GM18873 (cell line): ENCODE results near the gene SORBS2.

ENCODE experiments used
- ATAC-seq: cut with Tn5 transposase; IDR thresholded peaks from one replicate; pipeline ENCODE4 v1.9.1; 2021; ENCODE audit warnings: mild to moderate bottlenecking, moderate library complexity, moderate number of reproducible peaks; ENCODE audit not compliant: unreplicated experiment, low FRiP score

SORBS2 gene

DNA sequence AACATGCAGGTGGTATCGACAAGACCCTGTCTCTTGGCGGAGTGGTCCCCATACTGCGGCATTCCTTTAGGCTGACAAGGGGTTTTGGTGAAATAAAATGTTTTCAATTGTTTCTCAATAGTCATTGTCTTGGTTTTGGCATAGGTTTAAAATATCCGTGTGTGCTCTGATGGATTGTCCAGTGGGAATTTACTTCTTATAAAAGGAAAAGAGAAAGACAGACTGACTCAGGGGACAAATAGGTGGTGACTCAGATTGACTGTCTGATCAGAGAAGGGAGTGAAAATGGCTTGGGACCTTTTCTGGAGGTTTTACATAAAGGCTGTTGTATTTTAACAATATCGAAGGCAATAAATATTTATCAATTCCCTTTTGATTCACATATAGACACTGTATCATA is 129.8 kb downstream of the SORBS2 start:
- ATAC-seq, result no peak

DNA sequence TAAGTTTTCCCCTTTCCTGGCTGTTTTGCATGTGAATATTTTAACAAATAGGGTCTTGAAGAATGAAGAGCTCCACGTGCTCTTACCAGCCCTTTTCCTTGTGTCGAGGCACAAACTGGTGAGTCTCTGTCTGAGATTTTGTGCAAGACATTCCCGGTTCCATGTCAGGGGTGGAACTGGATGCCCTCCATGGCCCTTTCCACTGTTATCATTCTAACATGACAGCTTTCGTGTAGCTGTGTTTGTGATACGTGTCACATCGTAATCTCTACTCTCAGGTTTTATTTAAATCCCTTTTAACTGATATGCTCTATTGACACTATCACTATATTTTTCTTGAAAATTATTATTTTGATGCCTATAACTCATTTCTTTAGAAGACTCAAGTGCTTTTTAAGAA is 130.4 kb downstream of the SORBS2 start:
- ATAC-seq, result no peak

DNA sequence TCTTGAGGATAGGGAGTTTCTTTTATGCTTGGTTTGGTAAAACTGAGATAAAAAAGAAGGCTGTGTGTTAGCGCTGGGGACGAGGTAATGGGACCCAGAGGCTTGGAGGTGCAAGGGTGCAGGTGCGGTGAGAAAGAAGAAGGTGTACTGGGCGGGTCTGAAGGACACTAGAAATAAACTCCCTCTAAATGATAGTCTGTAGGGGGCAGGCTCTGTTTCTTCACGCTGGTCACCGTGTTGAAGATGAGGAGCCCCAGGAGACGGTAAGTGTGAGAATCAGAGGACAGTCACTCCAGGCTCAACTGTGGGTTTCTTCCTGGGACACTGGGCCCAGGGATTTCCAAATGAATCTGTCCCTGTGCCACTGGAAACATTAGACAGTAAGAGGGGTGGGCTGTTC is 131.4 kb downstream of the SORBS2 start:
- ATAC-seq, result no peak

DNA sequence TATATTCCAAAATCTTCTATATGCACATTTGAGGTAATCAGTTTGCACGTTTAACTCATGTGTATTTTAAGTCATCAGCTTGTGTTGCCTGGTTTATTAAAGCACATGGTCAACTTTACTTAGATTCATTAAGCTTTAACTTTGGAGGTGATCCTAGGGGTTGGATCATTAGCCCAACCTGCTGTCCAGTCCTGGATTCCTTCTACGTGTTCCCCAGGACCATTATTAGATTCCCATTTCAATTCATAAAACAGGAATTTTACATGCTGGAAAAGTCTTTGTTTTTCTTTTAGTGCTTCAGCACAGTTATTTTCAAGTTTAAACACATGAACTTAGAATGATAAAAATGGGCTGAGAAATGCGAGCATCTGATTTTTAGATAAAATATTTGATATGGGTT is 132.5 kb downstream of the SORBS2 start:
- ATAC-seq, result no peak

DNA sequence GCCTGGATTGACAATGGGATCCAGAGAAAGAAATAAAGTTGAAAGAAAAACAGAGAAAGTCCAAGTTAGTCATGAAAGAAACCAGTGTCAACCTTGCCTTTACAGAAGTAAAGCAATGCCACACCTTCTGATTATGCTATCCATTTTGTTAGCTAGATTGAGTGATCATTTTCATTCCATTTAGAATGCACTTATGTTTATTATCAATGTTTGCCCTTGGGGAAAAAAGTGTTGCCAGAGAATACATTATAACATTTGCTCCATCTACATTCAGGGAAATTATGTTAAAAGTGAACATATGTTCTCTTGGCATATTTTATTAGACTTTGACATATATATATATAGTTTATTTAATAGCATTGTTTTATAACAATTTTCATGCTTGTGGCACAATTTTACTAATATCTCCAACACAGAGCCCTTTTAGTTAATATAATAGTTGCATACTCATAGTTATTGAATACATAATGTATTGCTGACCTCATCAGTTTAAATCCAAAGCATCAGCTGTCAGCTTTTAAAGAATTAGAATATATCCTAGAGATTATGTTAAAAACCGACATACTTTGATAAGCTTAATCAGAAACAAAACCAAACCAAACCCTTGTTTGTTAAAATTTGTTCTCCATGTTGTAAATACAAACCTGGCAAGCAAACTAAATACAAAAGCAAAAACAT is 134.2 kb downstream of the SORBS2 start:
- no peak for ATAC-seq

DNA sequence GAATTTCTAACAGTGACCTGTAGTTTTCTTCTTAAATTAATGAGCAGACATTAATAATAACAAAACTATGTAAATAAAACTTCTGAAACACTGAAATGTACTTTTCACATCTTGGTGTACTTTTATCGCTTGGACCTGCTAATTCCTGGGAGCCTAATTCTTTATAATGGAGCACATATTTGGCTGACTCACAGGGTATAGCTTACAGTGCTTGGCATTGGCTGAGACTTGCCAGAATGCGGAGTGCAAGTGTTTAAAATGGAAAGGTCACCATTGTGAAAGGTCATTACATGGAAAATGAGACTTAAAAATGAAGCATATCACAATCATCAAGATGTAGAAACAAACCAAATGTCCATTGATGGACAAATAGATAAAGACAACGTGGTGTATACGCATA is 139.4 kb downstream of the SORBS2 start:
- ATAC-seq, result no peak

DNA sequence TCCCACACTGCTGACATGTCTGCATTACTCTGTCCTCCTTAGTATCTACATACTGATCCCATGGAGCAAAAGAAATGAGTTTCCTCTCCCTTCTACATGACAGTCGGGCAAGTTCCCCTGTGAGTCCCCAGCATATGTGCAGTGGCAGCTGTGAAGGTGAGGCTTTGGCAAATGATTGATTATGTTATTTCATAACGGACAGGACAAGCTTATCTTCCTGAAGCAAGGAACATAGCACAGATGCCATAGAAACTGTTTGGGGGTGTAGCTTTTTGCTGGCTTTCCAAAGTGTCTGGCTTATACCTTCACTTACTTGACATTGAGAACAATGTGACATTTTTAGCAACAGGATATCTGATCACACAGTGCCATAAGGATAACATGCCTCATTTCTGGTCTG is 139.8 kb downstream of the SORBS2 start:
- no peak for ATAC-seq

DNA sequence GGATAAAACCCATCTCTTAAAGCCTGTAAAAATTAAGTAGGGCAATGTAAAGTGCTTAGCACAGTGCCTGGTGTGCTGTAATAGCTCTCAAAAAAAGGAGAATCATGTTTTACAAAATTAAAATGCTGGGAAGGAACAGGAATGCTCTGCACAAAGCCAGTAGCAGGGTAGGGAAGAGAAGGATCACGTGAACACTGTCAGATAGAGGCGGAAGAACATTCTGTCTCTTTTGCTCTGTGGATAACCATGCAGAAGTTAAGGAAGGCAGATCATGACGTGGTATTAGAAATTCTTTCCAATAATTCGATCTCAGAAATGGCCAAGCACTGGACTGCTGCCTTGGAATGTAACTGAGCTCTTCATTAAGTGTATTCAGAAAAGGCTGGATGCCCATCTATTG is 140.5 kb downstream of the SORBS2 start:
- ATAC-seq, result no peak

DNA sequence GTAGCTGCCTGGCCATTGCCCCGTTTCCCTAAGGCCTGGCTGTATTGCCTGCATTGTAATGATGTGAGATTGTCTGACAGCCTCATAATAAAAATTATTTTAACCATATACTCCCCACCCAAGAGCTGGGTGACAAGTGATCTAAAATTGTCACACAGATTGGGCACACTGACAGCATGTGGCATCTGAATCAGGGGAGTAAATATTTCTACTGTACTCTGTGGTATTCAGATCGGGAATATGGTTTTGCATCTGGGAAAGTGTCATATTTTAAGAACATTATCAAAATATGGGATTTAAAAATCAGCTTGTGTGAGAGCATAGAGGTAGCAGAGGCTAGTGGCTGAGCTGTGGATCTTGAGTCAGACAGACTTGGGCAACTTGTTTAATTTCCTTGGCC is 140.9 kb downstream of the SORBS2 start:
- ATAC-seq, result no peak

DNA sequence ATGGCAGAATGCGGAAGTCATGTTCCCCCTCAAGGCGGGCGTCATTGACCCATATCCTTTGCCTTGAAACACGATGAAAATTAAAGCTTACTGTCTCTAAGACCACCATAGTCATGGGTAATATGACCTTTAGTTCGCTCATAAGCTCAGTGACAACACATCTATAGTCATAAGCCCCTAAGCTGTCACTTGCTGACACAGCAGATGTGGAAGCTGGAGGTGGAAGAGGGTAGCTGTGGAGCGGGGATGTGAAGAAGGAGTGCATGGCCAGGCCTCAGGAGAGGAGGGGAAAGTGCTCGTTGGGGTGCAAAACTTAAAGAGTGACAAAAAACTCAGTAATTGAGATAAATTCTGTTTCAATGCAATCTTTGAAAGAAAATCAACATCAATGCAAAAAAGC is 142.7 kb downstream of the SORBS2 start:
- no peak for ATAC-seq

DNA sequence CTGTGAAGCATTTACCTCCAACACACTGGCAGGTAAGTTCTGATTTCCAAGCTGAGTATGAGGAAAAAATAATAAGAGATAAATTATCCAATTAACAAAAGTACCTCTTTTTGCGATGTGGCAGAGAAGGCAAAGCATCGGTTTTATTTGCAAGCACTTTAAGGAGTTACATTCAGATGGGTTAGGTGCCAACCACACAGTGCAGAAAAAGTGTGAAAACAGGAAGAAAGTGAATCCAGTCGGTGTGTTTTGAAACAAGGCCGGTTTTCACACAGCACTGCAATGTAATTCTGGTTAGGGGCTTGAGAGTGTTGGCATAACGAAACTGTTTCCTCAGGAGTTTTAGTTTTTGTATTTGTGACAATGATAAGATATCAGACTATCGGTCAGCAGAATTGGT is 145.8 kb downstream of the SORBS2 start:
- no peak for ATAC-seq

DNA sequence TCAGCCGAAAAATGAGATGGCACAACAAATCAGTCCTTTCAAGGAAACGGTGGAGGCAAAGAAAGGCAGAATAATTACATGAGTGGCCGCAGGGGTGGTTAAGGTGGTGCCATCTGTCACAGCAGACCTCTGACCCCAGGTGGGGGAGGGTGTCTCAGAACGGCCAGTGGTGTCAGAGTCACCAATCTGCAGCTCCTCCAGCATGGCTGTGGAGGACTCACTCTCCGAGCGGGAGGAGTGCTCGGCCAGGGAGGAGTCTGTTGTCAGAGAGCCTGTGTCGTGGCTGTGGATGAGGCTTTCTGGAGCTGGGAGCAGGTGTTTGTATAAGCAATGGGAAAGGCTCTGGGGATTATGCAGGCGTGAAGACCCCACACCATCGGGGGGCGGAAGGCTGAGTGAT is 146.3 kb downstream of the SORBS2 start:
- ATAC-seq, result no peak

DNA sequence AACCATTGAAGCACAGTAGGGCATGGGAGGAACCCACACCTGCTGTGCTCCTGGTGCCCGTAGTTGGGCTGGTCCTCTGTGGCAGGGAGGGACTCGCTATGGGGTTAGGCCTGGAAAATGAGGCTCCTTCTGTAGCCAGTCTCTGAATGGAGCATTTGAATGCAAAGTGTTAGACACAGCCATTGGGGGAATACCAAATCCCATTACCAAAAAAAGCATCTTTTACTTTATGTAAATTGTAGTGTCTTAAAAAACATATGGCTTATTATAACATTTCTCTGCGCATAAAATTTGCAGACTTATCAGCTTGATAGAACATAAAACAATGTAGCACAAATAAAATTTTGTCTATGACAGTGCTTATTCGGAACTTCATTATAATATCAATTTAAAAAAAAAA is 147.5 kb downstream of the SORBS2 start:
- ATAC-seq, result no peak

DNA sequence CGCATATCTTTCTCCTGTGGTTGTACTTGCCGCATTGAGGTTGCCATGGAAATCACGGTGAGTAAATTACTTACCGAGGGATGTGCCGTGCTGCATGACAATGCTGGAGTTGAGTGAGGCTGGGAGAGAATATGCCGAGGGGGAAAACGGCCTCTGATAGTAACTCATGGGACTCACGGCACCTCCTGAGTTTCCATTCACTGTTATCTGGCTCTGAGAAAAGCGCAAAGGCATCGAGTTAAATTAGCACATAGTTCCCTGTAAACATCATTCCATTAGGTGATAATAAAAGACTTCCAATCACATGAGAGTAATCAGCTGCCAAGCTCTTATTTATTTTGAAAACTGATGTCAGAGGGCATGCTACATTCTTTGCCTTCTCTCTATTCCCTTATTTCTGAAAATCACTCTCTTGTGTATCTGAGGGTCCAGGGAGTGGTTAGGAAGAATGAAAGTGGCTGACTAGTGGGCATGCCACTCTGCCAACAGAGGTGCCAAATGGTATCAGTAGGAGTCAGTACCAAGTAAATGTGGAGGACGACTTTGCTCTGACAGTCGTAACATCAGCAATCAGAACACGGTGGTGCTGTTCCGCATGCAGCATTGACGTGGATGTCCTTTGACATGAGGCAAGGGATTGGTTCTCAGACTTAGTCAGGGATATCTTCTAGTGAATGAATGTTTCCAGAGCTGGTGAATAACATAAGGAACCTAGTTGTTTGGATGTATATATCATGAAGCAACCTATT is 149.8 kb downstream of the SORBS2 start:
- no peak for ATAC-seq

DNA sequence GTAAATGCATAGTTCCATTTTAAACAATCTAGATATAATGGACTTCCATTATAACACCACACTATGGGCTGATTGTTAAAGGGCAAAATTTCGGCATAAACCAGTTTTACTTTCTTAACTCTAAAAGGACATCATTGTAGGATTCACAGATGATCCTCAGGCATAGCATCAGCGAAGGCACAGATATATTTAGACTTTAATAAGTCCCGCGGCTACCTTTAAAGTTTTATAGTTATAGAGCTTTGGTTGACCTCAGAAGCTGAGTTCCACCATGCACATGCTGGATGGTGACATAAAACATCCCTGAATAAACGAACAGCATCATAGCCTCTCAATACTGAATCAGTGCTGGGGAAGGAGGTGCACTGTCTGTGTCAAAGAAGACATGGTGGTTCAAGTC is 151.7 kb downstream of the SORBS2 start:
- ATAC-seq, result no peak

DNA sequence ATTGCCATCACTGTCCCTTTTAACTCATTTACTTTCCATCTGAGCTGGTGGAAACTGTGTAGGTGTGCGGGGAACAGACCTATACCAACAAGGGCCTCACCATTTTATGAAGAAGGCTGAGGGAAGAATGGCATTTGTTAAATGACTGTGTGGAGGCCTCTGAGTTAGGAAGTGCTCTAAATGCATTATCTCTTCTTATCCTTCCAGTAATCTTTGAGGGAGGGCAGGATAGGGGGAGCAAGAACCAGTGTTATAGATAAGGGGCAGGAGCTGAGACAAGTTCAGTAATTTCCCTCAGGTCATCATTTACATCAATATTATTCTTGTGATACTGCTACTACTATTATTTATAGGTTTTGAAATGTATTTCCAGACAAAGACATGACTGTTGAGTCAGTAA is 154.3 kb downstream of the SORBS2 start:
- no peak for ATAC-seq

DNA sequence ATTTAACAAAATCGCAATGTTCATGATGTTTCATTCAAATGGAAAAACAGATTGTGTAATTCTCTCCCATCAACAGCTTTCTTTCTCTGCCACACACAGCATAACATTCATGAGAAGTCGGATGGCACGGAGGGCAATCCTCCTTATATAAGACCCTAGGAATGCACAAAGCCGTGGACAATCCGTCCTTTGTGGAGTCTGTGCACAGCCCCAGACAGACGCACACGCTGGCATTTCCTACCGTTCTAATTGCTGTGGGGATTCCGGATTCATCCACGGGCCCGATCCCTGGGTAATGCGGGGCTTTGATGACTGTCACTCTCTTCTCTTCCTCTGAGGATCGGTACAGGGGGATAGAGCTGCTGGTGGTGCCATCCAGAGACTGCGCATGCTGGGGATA is 154.8 kb downstream of the SORBS2 start:
- no peak for ATAC-seq

DNA sequence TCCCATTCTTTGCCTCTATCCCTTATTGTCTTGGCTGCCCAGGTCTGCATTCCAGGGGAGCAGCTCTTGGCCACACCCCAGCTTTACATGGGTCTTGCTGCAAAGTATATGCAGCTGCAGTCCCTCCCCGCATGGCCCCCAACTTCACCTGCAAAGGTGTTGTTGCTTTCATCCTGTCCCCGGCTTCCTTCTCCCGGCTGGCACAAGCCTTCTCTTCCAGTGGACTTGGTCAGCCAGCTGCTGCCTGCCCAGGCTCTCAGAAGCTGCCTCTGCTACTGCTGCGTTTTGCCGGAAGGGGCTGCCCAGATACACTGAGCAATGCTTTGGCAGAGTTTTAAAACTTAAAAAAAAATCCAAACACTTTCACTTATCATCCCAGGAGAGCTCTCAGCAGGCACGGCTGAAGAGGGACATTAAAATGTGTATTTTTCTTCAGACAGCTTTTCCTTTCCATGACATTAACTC is 155.5 kb downstream of the SORBS2 start:
- ATAC-seq, result no peak

DNA sequence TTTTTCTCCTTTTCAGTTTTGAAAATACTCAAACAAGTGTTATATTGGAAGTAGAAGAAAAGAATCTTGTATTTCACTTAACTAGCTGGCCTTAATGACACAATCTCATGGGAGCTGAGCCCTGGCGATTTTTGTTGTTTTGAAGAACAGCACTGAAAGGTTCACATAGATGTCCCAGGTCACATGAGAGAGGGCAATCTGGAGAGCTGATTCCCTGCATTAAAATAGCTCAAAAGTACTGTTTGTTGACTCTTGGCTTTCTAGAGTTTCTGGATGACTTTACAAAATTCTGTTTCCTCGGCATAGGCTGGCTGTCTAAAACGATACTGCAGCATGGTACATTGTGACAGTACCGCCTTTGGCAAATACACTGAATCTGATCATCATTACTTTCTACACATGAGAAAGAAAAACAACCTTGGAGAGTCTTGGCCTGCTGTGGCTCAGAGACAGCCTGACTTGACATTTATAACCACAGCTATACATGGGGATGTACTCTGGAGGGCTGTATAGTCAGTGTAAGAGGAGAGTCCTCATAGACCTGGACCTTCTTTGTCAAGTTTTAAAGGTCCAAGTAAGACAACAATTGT is 156.9 kb downstream of the SORBS2 start:
- no peak for ATAC-seq

DNA sequence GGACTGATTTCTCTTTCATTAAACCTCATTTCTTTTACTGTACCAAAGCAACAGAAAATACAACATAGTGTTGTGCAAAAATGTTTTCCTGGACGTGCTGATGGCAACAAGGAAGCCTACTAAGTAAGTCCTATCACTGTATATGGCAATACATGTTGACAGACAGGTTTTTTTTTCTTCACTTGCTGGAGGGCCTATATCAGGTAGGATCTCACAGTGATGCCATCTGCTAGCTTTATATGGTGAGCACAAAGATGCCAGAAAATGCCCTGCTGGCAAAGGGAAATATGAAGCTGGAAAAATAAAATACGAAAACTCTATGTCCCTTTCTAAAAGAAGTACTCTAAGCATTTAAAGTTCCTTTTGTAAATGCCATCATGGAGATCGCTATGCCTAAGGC is 157.7 kb downstream of the SORBS2 start:
- ATAC-seq, result no peak

DNA sequence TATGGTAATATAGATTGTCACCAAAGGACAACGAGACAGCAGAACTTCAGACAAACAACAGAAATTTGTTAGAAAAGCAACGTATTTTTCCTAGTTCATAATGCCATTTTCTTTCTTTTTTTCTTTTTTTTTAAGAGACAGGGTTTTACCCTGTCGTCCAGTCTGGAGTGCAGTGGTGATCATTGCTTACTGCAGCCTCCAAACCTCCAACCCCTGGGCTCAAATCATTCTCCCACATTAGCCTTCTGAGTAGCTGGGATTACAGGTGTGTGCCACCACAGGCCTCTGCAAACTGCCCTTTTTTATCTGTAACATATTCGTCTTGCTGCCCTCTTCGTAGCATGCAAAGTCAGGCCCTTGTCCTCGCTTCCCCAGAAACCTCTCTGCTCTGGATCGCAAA is 160.1 kb downstream of the SORBS2 start:
- ATAC-seq, result no peak

DNA sequence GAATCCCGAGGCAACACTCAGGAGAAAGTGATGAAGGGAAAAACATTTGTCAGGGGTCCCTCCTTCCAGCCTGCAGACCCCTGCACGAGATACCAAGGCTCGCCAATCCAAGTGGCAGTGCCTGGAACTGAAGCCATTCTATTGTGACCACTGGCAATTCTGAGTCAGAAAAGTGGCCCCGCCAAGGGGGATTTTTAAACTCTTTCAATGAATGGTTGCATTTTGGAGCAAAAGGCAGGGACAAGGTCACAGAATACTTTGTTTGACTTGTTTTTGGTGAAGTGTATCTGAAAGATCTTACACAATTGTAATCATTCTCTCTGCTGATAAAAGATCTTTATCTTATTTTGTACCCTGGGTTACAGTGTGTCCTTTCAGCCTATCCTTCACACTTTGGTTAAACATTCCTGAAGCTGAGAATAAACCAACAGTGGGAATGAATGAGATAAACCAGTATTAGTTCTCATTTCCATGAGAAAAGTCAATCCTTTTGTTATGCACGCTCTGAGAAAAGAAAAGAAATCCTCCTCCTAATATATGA is 160.8 kb downstream of the SORBS2 start:
- ATAC-seq, result no peak
